GM12801 (cell line): Measurements from ENCODE around the gene PLCG2.

Experiments used
- CTCF ChIP-seq: IDR thresholded peaks from one replicate; pipeline ENCODE4 v1.5.1; 2011; ENCODE audit warnings: control low read depth; ENCODE audit not compliant: insufficient read length; ENCODE audit errors: extremely low read depth

Gene PLCG2

GRCh38 chr16:81778231-81778630 is 860 bp upstream of the PLCG2 start:
- TF ChIP-seq CTCF: no peak

GRCh38 chr16:81779536-81780320 is 637 bp downstream of the PLCG2 start:
- no peak for TF ChIP-seq CTCF

GRCh38 chr16:81780350-81780749 is 1.3 kb downstream of the PLCG2 start:
- TF ChIP-seq CTCF: no peak

- TF ChIP-seq CTCF: no peak
Observed at GRCh38 chr16:81782236-81782635, 3.1 kb downstream of the PLCG2 start.

GRCh38 chr16:81784072-81784795 is 5.1 kb downstream of the PLCG2 start:
- no peak for TF ChIP-seq CTCF

- no peak for TF ChIP-seq CTCF
Observed at GRCh38 chr16:81785138-81785924, 6.2 kb downstream of the PLCG2 start.

GRCh38 chr16:81786321-81786720 is 7.2 kb downstream of the PLCG2 start:
- TF ChIP-seq CTCF: no peak
